Stimulated activated CD8-positive, alpha-beta memory T cell treated with anti-CD3 and anti-CD28 coated beads, Interleukin-4, amount 100 ng/mL, for 48 hours (primary cell): ENCODE results near the gene ZNF516.

Experiments used
- DNase-seq: peaks from one replicate; pipeline ENCODE4 v3.0.0-alpha.2; 2020

ZNF516 gene

DNA sequence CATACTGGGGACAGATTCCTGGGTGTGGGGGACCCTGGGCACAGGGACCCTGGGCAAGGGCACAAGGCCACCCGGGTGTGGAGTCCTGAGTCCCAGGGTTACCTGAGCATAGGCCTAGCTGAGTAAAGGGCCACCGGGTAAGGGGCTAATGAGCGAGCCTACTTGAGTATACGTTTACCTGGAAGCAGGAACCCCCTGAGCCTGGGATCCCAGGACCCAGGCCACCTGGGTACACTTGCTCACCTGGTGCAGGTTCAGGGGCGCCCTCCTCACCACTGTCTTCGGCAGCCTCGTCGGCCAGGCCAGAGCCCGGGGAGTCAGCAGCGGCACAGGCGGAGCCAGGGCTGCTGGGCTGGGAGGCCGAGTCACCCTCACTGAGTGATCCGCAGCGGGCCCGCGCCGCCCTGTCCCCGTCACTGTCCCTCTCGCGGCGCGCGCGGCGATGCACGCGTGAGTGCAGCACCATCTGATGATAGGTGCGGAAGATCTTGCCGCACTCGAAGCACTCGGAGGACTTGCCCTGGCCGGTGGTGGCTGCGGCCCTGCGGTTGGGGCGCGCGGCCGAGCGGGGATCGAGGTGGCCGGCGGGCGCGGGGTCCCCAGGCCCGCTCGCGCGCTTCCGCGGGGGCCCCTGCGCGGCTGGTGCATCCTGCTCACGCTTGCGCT lies 53.9 kb downstream of the ZNF516 start:
- DNase-seq: no peak

DNA sequence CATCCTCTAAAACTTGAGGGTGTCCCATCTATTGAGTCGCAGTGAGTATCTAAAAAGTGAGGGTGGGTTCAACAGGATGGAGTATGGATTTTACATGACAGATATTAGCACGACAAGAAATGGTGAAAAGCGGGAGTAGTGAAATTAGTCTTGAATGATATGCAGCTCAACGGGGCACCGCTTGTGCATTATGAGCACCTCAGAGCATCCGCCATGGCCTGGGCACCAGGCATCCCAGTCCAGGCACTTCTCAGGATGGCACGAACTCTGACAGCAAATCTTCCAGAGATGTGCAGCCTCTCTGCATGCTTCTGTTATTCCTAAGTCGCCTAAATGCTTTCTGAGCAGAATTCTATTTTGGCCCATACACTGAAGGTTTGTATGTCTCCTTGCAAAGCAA lies 57.1 kb downstream of the ZNF516 start:
- DNase-seq: no peak

DNA sequence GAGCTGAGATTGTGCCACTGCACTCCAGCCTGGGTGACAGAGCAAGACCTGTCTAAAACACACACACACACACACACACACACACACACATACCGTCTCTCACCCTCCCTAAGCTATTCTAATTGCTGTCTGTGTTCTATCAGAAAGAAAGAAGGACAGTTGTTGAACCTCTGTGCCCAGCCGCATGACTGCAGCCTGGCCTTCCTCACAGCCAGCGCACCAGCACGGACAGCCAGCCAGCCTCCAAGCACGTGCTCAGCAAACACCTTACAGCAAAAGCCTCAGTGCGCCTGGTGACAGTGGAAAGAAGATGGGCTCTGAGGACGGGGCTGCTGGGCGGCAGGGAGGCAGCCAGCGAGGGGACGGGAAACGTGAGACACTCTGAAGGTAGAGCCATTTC lies 58.0 kb downstream of the ZNF516 start:
- no peak for DNase-seq

DNA sequence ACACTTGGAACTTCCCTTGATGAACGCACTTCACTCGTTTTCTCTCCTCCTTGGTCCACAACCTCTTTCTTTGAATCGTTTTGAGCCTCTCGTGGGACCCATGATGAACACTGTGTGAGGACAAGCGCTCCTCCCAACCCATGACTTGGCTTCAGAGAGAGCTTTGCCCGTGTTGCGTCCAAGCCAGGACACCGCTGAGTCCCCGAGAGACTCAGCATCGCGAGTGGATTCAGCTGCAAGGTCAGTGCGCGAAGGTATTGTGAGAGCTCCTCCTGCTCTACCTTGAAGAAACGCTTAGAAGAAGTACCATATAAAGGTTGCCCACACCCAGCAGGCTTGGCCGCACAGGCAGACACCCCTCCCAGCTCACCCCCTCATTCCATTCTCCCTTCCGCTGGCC lies 58.7 kb downstream of the ZNF516 start:
- DNase-seq: no peak

DNA sequence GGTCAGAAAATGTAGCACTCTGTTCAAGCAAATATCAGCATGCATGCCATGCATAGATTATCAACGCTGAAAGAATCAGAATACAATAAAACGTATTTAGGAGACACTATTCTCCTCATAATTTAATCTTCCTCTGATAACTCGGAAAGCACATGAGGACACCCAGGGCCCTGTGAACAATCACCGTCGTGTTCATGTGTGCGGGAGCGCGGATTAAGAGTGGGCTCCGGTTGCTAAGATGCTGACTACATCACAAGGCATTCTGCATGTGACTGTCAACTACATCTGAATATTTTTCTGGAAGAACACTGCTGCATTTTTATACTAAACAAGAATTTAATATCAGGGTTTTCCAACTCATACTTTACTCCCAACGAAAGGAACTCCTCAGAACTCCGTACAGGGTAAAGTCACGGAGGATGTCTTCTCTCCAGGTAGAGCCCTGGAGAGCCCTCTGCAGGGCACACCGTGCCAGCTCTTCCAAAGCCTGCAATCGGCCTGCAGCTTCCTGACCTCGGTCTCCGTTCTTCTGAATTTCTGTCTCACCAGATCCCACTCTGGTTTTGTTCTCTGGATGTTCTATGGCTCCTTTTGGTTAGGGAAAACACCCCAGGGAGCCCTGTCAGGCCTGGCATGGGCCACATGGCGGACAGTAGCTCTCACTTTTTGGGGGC lies 59.6 kb downstream of the ZNF516 start:
- DNase-seq: no peak

DNA sequence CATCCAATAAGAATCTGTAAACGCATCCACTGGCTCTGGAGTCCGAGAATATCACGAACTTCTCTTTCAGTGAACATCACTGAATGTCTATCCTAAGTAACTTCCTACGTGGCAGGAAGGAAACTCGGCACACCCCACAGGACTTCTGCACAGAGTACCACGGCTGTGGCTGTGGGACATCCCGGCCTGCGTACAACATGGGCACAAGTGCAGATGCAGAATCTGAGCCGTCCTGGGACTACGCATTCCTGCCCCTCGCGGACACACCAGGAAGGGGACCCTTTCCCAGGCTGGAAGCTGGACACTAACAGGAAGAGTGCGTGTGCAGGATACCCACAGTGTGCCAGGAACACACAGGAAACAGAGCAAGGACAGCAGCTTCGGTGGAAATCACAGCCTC lies 60.6 kb downstream of the ZNF516 start:
- no peak for DNase-seq

DNA sequence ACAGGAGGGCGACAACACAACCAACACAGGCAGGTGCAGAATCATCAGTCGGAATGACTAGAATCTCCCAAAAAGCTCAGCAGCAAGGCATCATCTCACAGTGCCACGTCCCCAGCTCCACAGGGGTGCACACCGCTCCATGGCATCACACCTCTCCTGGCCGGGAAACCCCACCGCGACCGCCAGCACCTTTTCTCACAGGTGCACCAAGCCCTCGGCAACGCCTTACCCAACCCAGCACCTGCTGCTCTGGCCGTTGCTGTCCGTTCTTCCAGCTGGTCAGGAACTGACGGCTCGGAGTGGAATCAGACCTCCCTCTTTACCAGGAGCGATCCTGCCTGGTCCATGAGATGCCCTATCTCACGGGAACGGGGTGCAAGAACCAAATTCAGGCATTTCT lies 61.3 kb downstream of the ZNF516 start:
- no peak for DNase-seq

DNA sequence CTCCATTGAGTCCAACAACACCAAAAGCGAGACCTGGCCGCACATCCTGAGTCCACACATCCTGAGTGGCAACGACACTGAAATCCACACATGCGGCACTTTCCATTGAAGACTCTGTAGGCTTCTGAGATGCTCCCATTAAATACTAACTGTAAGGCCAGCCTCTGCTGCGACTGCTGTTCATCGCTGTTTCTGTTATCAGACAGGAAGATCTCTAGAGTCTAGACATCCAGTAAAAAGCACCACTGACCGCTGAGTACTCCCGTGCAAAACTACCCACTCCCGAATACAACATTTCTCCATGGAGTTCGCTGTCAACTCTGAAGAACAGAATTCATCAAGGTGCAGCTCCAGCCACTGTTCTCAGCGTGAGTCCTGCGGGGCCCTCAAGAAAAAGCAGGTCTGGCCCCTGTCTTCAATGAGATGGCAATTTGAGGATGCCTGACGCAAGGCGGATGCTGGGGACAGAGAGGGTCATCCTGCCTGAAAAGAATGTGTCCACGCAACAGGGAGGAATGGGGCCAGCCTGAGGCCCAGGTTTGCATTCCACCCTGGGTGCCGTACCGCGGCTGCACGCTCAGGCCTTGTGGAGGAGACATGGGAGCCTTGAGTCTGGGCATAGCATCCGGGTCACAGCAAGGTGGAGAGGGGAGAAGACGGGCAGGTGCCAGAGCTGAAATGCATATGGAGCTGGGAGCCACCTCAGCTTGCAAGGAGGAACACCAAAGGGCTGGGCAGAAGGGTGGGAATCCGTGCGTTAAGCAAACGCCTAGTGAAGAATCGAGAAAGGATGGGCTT lies 61.9 kb downstream of the ZNF516 start:
- no peak for DNase-seq

DNA sequence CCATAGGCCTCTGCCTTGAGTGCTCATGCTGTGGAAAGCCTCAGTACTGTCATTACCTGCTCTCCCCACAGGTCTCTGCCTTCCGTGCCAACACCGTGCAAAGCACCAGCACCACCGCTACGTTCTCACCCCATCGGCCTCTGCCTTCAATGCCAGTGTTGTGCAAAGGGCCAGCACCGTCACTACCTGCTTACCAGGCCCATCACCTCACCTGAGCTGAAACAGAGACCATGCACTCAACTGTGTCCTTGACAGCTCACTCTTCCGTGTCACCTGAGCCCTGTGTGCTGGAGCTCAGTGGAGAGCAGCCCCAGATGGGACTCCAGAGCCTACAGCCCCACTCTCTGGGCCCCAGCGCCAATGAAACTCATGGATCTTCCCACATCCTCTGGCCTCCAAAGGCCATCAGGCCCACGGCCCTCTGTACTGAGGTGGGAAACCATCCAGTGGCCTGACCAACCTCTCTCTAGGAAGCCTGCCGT lies 62.7 kb downstream of the ZNF516 start:
- DNase-seq: no peak

DNA sequence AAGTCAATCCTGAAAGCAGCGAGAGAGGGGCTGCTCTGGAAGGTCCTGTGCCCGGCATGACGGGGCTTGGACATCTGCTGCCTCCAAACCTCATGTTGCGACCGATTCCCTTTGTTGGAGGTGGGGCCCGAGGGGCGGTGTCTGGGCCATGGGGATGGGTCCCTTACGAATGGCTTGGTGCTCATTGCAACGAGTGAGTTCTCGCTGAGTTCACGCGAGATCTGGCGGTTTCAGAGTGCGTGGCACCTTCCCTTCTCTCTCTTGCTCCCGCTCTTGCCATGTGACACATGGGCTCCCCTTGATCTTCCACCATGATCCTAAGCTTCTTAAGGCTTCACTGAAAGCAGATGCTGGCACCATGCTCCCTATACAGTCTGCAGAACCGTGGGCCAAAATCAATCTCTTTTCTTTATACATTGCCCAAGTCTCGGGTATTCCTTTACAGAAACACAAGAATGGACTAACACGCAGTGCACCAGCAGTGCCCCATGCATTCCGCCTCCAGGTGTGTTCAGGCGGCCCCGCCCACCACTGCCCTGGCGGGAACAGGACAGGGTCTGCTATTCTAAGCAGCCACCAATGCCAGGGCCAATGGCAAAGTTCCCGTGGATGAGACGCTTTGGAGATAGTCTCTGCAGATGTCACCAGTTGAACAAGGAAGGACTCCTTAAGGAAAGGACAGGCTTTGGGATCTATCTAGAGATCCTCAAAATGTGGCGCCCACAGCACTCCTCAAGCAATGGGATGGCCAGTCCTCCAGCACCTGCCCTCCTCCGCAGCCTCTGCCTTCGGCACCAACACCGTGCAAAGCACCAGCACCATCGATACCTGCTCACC lies 63.4 kb downstream of the ZNF516 start:
- DNase-seq: no peak

DNA sequence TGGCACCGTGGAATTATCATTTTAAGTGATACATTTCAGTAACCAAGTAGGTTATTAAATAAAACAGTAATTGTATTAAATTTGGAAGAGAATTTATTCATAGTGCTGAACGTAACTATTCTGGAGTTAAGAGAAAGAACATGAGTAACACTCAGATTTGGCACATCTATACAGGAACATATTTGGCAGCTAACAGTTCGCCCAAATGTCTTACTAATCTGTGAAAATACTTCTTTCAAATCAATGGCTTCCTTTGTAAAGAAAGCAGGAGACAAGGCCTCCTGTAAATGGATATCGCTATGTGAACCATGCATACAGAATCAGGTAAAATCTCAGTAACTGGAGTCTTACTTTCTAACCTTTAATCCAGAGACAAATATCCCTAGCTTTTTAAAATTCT lies 64.4 kb downstream of the ZNF516 start:
- no peak for DNase-seq

DNA sequence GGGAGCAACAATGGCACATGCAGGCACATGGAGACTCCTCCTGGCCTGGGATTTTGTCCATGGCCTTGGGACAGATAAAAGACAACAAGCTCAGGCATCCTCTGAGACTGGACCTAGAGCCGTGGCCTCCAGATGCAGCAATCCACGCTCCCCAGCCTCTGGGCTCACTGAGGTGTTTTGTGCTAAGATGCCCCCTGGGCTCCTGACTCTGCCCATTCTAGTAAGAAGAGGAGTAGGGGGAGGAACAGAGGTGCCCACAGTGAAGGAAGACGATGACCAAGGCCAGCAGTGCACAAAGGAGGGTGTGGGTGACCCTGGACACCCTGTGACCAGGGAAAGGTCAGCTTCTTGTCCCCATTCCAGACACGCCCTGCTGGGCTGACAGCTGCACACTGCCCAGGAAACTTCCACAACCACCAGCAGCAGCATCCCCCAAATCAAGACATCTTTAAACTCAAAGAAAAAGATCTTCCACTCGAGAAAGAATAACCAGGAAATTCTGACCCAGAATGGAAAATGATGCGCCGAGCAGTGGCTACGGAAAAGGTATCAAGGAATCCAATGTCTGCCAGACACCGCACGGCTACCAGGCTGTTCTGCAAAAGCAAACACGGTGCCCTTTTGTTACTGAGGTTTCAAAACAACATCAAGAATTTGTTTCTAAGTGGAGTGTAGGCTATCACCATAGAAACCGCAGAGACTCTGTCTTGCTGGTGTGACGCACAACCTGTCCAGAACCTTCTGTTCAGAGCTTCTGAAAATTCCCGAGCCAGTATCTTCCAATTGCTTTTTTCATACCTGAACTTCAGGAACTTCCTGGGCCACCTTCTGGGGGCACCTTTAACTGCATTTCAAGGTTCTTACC lies 65.5 kb downstream of the ZNF516 start:
- no peak for DNase-seq

DNA sequence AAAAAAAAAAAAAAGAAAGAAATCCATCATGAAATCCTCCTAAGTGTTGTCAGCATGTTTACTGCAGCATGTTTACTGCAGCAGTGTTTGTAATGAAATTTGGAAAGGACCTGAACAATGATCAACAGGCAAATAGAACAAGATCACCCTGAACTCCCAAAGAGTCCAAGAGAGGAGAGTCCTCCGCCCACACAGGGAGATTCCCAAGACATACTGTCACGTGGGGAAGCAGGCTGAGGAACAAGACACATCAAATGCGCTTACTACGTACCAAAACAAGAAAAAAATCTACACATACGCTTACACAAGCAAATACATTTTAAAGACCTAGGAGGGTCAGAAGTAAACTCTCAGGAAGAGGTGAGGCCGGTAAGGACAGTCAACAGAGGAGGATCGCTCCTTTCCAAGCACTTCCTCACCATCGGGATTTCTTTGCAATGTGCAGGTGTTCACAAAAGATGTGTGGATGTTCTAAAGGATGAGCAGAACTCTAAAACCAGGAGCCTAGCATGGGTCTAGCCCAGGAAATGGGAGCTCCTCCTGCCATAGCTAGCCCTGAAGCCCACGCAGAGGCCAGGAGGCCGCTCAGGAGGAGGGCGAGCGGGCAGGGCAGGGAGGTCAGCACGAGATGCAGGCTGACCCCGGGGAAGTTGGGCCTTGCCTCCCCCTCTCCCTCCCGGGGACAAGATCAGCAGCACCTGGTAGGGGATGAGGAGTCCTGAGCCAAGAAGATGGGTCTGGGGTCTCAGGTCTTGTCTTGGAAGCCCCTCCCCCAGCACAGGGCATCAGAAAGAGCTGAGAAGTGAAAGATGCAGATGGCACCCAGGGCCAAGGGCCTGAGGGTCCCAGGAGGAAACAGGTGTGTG lies 66.4 kb downstream of the ZNF516 start:
- DNase-seq: no peak

DNA sequence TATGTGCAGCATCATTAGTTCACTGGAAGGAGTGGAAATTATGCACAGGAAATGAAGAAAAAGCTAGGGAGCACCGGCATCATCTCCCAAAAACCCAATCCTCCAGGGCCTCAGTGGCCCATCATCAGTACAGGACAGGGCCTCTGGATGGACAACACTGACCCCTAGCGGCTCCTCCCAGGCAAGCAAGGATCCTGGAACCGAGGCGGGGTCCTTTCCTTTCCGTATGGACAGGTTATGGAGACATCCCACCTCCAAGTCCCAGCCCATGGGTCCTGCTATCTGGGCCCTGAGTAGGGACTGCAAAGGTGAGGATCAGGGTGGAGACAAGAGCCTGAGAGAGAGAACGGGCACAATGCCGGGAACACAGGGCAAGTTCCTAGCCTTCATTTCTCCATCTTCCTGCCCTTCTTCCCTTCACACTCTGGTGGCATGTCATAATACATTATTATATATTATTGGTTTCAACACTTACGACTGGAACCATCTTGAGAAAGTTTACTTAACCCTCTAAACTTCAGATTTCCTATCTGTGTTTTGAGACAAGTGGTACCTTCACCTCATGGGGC lies 68.2 kb downstream of the ZNF516 start:
- peak; percentile 54 for DNase-seq

DNA sequence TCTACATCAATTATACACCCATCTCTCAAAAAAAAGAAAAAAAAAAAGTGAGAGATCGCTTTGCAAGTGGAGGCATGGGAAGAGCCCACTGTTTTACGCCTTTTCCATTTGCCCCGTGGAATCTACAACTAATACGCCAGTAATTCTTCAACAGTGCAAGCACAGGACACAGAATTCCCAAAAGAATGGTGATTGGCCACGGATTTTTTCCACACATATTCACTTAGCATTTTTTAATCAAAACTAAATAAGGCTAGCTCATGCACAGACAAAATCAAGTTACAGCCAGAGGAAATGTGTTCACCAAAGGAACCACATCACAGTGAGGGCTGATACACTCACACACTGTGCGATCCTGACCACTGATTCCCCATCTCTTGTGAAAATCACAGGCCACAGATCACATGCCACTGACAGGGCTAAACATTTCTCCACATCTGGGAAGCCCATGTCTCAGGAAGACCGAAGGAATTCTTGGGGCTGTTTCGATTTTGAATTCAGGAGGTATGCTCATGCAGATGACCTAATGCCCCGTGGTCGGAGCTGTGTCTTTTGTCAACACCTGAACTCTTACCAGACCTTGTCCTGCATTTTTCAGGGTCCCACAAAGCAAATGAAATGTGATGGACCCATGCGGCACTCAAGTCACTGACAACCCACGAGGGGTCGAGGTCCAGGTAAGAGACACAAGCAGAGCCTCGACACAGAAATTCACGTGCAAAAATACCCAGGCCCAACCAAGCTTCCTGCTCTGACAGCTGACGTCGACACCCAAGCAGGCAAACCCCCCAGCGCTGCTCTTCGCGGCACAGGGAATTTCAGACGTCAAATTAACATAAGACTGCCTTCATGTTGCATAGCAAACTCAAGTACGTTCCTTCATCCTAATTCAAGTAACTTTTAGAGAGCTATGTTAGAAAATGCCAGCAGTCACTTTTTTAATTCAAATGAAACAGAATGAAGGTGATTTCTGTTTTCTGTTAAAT lies 69.6 kb downstream of the ZNF516 start:
- DNase-seq: no peak

DNA sequence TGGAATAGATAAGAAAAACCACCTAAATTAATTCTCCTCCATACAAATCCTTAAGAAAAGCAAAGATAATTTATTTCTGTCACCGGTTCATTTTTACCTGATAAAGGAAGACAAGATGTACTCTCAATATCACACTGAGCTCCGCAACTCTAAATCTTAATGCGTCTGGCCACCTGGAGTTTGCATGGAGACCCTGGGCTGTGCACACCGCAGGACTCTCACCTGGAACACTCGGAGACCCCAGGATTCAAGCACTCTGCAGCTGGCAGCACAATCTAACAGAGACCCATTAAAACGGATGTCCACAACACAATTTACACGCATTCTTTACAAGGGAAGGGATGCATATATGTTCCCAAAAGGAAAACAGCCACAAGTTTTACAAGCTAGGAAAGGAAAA lies 72.2 kb downstream of the ZNF516 start:
- DNase-seq: no peak

DNA sequence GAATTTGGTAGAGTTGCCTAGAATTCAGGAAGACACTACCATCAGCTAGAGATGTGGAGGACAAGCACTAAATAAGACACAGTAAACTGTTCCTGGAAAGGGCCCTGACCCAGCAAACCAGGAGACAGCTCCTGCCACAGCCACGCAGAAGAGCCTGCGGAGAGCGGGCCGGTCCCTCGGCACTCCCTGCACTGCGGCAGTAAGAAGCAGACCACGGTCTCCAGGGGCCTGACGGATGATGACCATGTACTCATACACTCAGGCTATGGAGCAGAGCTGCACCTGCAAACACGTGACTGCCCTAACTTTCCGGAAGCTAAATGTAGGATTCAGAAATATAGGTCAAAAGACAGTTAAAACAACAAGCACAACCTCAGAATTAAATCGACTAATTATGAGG lies 72.9 kb downstream of the ZNF516 start:
- no peak for DNase-seq

DNA sequence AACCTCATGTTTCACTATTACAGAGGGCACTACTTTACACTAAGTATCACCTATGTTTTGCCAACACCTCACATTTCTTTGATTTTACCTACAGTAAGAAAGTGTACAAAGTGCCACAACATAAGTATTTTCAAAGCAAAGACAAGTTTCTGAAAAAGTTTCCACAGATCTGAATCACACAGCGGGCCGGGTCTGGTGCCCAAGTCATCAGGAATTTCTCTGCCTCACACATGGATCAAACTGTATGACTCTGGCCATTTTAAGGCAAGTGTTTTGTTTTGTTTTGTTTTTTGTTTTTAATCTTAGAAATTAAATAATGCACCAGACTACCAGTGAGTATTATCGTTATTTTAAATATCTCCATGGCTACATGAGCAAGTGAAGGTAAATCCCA lies 73.4 kb downstream of the ZNF516 start:
- DNase-seq: no peak

DNA sequence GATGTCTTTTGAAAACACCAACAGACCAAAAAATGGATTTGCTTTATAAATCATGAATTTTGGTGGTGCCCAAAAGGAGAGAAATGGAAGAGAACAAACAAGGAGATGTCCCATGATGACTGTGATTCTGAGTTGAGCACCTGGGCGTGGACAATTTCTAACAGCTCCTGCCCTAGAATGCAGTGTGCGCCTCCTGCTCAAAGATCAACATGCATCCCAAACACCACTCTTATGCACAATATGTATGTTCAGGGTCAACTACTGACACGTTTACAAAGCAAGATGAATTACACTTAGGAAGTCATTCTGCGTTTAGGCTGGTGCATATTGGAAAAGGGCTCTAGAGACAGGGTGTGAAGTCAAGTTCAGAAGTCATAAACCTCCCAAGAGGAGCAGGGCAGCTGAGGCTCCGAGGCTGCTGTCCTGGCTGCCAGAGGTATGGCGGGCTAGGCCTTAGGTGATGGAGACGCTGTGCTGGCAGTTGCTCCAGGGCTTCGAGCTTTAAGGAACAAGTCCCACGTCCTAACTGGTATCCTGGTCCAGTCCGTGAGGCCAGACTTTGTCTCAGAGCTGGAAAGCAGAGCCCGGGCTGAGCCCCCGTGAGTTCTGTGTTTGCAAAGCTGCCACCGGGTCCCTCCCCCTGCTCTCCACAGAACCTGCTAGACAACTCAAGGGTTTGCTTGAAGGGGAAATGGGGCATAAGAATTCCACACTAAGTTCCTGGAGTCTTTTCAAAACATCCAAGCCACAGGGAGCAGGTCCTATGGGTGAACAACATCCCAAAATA lies 74.0 kb downstream of the ZNF516 start:
- no peak for DNase-seq
